VCaP (cell line): ENCODE results near the gene OR8B4.

Source experiments
- H3K27ac ChIP-seq: fragments of 450-650 bp; 2 replicates; pipeline ENCODE4 v1.5.1; 2017
- TF ChIP-seq, protein P1 (sequence below): fragments of 450-650 bp; conservative IDR thresholded peaks from 2 replicates; pipeline ENCODE4 v1.5.1; 2017; ENCODE audit warnings: mild to moderate bottlenecking, moderate library complexity

OR8B4 gene

DNA sequence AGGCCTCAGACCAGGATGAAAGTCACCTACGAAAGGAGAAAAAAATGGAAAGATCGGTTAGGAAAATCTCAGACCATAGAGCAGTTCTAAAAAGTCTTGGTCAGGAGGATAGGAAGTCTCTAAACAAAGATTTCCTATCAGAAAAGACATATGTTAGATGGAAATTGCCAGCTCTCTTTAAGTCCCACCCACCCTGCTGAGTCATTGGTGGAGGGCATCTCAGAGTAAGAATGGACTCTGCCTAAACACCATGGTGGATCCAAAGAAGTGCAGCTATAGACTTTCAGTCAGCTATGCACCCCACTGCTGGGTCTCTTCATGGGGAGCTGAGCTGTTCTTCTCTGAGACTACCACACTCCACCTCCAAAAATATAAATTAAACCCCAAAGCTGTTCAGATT lies 44.1 kb downstream of the OR8B4 start:
- TF ChIP-seq, protein P1, sequence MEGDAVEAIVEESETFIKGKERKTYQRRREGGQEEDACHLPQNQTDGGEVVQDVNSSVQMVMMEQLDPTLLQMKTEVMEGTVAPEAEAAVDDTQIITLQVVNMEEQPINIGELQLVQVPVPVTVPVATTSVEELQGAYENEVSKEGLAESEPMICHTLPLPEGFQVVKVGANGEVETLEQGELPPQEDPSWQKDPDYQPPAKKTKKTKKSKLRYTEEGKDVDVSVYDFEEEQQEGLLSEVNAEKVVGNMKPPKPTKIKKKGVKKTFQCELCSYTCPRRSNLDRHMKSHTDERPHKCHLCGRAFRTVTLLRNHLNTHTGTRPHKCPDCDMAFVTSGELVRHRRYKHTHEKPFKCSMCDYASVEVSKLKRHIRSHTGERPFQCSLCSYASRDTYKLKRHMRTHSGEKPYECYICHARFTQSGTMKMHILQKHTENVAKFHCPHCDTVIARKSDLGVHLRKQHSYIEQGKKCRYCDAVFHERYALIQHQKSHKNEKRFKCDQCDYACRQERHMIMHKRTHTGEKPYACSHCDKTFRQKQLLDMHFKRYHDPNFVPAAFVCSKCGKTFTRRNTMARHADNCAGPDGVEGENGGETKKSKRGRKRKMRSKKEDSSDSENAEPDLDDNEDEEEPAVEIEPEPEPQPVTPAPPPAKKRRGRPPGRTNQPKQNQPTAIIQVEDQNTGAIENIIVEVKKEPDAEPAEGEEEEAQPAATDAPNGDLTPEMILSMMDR: no peak
- H3K27ac ChIP-seq: no peak overlapping the region

DNA sequence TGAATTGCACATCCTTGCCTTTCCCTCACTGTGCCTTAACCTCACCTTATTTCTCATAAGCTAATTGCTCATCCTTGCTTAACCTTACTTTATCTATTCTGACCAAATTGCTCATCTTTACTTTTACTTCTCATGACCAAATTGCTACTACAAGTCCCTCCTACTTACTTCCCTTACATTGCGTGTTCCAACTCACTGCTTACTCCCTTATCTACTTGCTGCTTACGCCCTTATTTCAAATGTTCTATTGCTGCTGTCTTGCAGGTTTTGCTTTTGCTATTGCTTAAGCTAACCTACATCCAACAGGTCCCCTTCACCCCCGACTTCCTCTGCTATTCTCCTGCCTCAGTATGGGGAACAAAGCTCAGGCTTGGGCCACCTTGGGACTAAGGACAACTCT lies 48.4 kb downstream of the OR8B4 start:
- H3K27ac ChIP-seq: no peak overlapping the region
- TF ChIP-seq, protein P1: no peak
